Testis (tissue), 2 donors: Measurements from ENCODE around the gene COPG2.

Experiments
- CTCF ChIP-seq, 3 experiments: fragments of 450-650 bp in 2 of 3; fragments of 200-600 bp in 1 of 3; sonication (generic) in 1 of 3; IDR thresholded peaks; one replicate each; pipeline ENCODE4 v1.5.1; 2016 to 2019; ENCODE audit warnings: antibody characterized with exemption in 3 of 3, mild to moderate bottlenecking in 2 of 3, moderate library complexity in 1 of 3
- POLR2A ChIP-seq: fragments of 450-650 bp; IDR thresholded peaks from one replicate; pipeline ENCODE4 v1.6.1; 2017; ENCODE audit warnings: antibody characterized with exemption, mild to moderate bottlenecking, moderate library complexity

GRCh38 chr7:130628901-130629300 is 39.6 kb downstream of the COPG2 start:
- TF ChIP-seq CTCF (IDR thresholded peaks at IDR 0.05), result no peak
- no peak for TF ChIP-seq POLR2A
